Thoracic aorta (tissue), 2 donors: ENCODE measurements around the gene RASGRP3. TPM values are rescaled to one million over a fixed set of nuclear protein-coding genes. Genes with fewer than 3 reads are reported as not detected.
A peak's percentile ranks its signal among the peaks of the same experiment; 100 is the strongest.
"Not testable (repeated sequence)": the region's sequence is repeated elsewhere in the genome, so short reads cannot be mapped to it uniquely, and the experiment has no call there.

Experiments used
- ATAC-seq: fragments of 150-250 bp; one replicate; pipeline ENCODE4 v1.8.0; 2017; ENCODE audit warnings: low read depth; ENCODE audit not compliant: insufficient number of reproducible peaks, low FRiP score
- DNase-seq: peaks from one replicate; pipeline ENCODE4 v3.0.0-alpha.2; 2020; ENCODE audit warnings: low spot score
- H3K27ac ChIP-seq, 2 donors: fragments of 200-600 bp; sonication (generic); 1 replicate in 1 of 2; 2 replicates in 1 of 2; pipeline ENCODE4 v1.5.1; 2016; ENCODE audit warnings: mild to moderate bottlenecking in 2 of 2, moderate library complexity in 2 of 2
- H3K27me3 ChIP-seq: fragments of 200-600 bp; sonication (generic); replicated peaks from 2 replicates; pipeline ENCODE4 v1.6.0; 2016; ENCODE audit warnings: mild to moderate bottlenecking; ENCODE audit not compliant: insufficient read depth
- H3K36me3 ChIP-seq: fragments of 200-600 bp; sonication (generic); one replicate; pipeline ENCODE4 v1.5.1; 2016
- H3K4me1 ChIP-seq, 2 donors: fragments of 200-600 bp; sonication (generic); 1 replicate in 1 of 2; 2 replicates in 1 of 2; pipeline versions ENCODE4 v1.5.1 to v1.6.0; 2016; ENCODE audit warnings: low read depth in 2 of 2, mild to moderate bottlenecking in 1 of 2; ENCODE audit not compliant: control insufficient read depth in 1 of 2
- H3K4me3 ChIP-seq: fragments of 200-600 bp; sonication (generic); 2 replicates; pipeline ENCODE4 v1.5.1; 2016; ENCODE audit warnings: mild to moderate bottlenecking
- H3K9me3 ChIP-seq: fragments of 200-600 bp; sonication (generic); 2 replicates; pipeline ENCODE4 v1.5.1; 2016
- CTCF ChIP-seq: fragments of 200-600 bp; sonication (generic); IDR thresholded peaks from one replicate; pipeline ENCODE4 v1.5.1; 2019; ENCODE audit warnings: antibody characterized with exemption
- total RNA-seq, 2 donors: library from RNA; depleted of rRNA; stranded (reverse); fragments of >200 nt; gene quantifications; one replicate each; pipeline versions ENCODE4 v1.1.0 to v1.2.3, GENCODE V29; 2016

The RASGRP3 gene
- total RNA-seq, 2 donors from 2014 or later: 16.2 to 22.1 TPM

- Histone ChIP-seq H3K27ac (peak overlapping the region in 1 of 2 donors; percentile 52), H3K4me3 (peak overlapping the region; percentile 1), H3K9me3 (no peaks in the 10 kb centered on the region), H3K36me3 (no peaks in the 10 kb centered on the region), H3K4me1 (peaks cover 14 to 21% of the 10 kb centered on the region in 2 donors), H3K27me3 (no peaks in the 10 kb centered on the region)
- peak; percentile 93 for ATAC-seq
- no peak for DNase-seq
- no peak for TF ChIP-seq CTCF
These were observed 18.7 kb upstream of the RASGRP3 start for GRCh38 chr2:33457556-33458247.

GRCh38 chr2:33458248-33458819 lies 18.1 kb upstream of the RASGRP3 start:
- ATAC-seq: no peak
- no peak overlapping the region for H3K27ac ChIP-seq

GRCh38 chr2:33459745-33460144 lies 16.7 kb upstream of the RASGRP3 start:
- ATAC-seq (no peak), DNase-seq (no peak)
- no peak overlapping the region for H3K4me3 ChIP-seq
- peaks cover 14 to 21% of the 10 kb centered on the region in 2 donors for H3K4me1 ChIP-seq
- no peaks in the 10 kb centered on the region for H3K36me3 ChIP-seq
- no peaks in the 10 kb centered on the region for H3K9me3 ChIP-seq
- H3K27ac ChIP-seq: no peak overlapping the region
- TF ChIP-seq CTCF: no peak
- no peaks in the 10 kb centered on the region for H3K27me3 ChIP-seq

More at GRCh38 chr2:33458248-33458819, 18.1 kb upstream of the RASGRP3 start:
- no peaks in the 10 kb centered on the region for H3K36me3 ChIP-seq
- H3K9me3 ChIP-seq: no peaks in the 10 kb centered on the region
- H3K27me3 ChIP-seq: no peaks in the 10 kb centered on the region
- H3K4me1 ChIP-seq: peaks cover 14 to 21% of the 10 kb centered on the region in 2 donors
- no peak for TF ChIP-seq CTCF
- DNase-seq: no peak
- peak overlapping the region; percentile 1 for H3K4me3 ChIP-seq

DNA sequence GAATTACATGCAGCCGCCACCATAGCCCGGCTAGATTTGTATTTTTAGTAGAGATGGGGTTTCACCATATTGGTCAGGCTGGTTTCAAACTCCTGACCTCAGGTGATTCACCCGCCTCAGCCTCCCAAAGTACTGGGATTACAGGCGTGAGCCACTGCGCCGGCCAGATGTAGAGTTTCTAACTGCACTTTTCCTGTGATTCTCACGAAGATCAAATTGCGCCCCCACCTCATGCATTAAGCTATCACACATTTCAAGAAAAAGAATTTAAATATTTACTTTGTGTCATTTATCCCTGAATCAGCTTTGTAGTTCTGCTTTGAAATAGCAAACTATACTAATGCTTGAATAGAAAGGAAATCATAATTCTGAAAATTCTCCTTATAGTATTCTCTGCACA lies 13.9 kb upstream of the RASGRP3 start:
- ATAC-seq, H3K27me3 ChIP-seq, H3K9me3 ChIP-seq, DNase-seq, H3K36me3 ChIP-seq, H3K27ac ChIP-seq, H3K4me3 ChIP-seq: not testable (repeated sequence)
- H3K4me1 ChIP-seq: peaks cover 10 to 12% of the 10 kb centered on the region in 2 donors

GRCh38 chr2:33467413-33467812 lies 9.0 kb upstream of the RASGRP3 start:
- Histone ChIP-seq H3K27me3 (no peaks in the 10 kb centered on the region), H3K36me3 (no peaks in the 10 kb centered on the region), H3K27ac (no peak overlapping the region), H3K4me1 (no peaks in the 10 kb centered on the region), H3K9me3 (no peaks in the 10 kb centered on the region), H3K4me3 (no peak overlapping the region)
- DNase-seq: no peak
- no peak for TF ChIP-seq CTCF
- ATAC-seq: no peak
